HG03460 (cell line): Measurements from ENCODE around the gene SERPINH1.

Experiments used
- ATAC-seq: cut with Tn5 transposase; IDR thresholded peaks from one replicate; pipeline ENCODE4 v1.9.1; 2021; ENCODE audit not compliant: unreplicated experiment

SERPINH1 gene

GRCh38 chr11:75554258-75555022, 7.6 kb upstream of the SERPINH1 start:
- ATAC-seq, result no peak

GRCh38 chr11:75555079-75555811, 6.8 kb upstream of the SERPINH1 start:
- no peak for ATAC-seq

DNA sequence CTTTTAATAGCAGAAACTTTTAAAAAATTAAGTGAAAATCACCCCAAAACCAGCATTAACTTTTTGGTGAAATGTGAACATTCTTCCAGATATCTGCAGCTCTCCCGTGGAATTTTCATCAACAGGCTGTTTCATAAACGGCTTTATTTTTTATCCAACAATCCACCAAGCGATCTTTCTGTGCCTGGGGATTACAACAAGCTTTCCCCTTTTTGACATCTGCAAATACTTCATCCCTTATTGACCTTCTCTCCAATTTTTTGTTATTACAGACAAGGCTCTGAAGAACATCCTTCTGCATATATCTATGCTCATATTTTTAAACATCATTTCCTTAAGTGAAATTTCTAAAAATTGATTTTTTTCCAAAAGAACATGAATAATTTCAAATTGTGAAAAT, 5.8 kb upstream of the SERPINH1 start:
- no peak for ATAC-seq

DNA sequence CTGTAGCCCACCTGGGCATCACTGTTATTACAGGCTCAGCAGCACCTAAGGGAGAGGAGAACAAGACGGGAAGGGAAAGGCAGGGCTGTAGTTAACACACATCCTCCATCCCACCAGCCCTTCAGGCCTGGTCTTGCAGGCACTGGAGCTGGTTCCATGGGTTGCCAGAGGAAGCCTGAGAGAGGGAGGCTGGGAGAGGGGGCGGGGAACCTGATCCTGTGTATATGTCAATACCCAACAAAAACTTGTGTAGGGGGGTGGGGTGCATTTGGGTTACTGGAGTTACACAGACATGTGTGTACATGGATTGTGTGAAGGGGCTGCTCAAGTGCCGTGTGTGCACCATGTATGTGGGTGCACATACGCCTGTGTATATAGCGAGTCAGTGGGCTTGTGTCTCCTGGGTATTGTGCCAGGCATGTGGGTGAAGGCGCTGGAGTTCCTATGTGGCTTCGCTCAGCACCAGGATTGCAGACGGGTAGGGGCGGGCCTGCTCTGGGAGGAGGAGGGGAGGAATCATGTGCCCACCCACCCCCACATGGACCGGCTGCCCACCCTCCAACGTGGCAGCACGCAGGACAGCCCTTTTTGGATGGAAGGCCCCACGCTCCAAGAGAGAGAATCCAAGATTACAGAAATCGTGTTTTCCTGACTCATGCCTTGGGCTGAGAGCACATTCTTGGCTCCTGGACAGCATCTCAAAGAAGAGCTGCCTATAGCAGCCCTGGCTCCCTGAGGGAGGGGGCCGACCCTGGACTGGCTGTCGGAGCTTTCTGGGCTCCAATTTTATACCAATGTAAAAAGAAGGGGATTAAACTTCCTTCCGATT, 4.2 kb upstream of the SERPINH1 start:
- ATAC-seq, result no peak

DNA sequence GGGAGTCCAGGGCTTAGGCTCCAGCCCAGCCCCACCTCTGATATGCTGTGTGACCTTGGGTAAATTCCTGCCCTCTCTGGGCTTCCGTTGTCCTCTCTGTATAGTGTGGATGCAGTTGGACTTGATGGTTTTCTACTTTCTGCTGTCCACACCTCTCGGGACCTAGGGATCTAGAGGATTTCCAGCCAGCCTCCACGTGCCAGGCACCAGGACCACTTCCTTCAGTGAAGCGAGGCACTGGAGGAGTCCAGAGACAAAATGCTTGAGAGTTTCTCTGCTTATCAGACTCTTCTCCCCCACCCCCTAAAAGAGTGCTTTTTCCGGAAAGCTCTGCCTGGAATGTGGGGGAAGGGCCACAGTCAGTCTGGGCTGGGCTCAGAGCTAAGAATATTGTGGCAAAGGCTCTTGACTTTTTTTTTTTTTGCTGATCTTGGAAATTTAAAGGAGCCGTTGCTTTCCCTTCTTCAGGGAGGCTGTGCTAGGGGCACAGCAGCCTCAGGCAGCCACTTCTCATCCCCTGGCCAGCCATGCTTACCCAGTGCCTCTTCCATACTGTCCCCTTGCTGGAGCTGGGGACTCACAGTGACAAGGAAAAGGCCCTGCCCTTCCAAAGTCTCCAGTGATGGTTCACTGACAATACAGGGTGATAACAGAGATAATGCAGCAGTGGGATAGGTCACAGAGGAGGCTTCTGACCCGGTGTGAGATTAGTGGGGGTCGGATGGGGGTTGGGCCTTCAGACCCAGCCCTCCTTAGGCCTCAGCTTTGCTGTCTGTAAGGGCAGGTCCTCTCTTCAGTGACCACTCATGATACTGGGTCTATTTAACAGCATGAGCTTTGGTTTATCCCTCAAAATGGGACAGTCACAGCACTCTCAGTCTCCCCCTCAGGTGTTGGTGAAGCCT, 2.9 kb upstream of the SERPINH1 start:
- ATAC-seq, result no peak

DNA sequence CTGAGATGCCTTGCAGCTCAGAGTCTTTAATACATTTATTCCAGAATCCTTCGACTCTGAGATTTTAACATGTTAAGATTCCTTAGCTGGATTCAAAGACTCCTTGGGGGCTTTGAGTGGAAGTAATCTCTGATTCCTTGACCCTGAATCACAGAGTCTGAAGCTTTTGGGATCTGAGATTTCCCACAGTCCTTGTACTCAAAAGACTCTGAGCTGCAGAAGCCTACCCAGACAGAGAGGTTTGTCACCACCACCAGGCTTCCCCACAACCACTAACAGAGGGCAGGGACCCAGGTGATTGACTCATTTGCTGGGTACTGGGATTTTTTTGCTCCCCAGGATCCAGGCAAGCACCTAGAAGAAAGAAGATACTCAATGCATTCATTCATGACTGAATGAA, 1.4 kb upstream of the SERPINH1 start:
- no peak for ATAC-seq

- no peak for ATAC-seq
These were observed 516 bp upstream of the SERPINH1 start for GRCh38 chr11:75561426-75562047.

DNA sequence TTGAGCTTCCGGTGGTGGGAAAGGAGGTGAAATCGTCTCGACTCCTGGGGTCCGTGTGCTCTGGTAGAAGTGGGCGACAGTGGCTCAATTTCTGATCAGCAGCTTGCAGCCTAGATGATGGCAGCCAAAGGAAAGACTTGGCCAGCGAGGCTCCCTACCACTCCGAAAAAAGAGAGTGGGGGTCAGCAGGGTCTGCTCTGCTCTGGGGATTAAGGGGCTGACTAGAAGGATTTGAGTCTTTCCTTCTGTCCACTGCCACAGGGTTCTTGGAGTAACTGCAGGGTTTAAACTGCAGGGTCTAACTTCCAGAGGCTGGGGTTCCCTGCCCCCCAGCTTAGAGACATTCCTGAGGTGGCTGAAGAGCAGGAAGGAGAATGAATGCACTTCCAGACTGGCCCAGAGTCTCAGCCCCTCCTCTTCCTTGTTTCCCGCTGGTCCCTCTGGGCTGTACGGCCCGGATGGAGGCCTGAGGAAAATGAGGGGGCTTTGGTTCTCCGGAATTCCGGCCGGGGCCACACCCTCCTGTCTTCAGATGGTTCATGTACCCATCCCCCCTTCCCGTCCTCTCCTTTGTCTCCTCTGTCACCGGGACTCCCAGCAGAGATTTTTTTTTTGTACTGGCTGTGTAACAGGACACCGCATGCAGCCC, 907 bp downstream of the SERPINH1 start:
- no peak for ATAC-seq

GRCh38 chr11:75563501-75563977, 1.5 kb downstream of the SERPINH1 start:
- ATAC-seq, result no peak

DNA sequence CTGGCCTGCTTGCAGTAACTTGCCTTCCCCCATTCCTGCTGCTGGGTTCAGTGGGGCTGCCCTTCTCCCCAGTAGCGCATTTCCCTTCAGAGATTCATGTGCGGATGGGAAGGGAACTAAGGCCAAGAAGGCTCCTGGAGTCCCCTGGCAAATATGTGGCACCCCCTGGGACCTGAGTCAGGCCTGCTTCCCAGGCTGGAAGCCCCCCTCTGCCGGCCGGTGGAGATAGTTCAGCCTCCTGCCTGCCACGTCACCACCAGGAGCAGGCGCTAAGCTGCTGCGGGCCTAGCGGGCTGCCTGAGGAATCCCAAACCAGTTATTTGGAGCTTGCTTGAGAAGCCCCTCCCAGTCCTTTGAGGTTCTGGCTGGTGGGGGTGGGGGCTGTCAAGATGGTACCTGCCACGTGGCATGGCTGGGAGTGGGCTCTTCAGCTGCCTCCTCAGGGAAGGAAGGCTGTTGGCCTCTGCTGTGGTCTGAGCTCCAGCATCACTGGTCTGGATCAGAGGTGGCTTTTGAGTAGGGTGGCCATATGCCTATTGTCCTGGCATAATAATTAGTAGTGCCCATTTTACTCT, 2.0 kb downstream of the SERPINH1 start:
- no peak for ATAC-seq

GRCh38 chr11:75565221-75565814, 3.3 kb downstream of the SERPINH1 start:
- no peak for ATAC-seq

- ATAC-seq, result no peak
These were observed 4.1 kb downstream of the SERPINH1 start for GRCh38 chr11:75565916-75566762.

DNA sequence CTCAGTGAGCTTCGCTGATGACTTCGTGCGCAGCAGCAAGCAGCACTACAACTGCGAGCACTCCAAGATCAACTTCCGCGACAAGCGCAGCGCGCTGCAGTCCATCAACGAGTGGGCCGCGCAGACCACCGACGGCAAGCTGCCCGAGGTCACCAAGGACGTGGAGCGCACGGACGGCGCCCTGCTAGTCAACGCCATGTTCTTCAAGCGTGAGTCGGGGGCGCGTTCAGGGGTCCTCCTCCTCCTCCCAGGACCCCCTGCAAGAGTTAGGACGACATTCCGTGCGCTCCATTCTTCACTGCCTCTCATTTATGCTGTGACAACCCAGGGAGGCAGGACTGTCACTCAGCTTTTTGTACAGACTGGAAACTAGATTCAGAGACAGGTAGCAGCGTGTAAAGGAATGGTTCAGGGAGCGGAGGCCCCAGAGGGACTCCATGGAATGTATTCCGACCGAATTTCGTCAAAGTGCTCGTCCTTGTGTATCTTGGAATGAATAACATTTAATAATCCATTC, 4.8 kb downstream of the SERPINH1 start:
- no peak for ATAC-seq

- ATAC-seq, result no peak
These were observed 5.9 kb downstream of the SERPINH1 start for GRCh38 chr11:75567971-75568370.

DNA sequence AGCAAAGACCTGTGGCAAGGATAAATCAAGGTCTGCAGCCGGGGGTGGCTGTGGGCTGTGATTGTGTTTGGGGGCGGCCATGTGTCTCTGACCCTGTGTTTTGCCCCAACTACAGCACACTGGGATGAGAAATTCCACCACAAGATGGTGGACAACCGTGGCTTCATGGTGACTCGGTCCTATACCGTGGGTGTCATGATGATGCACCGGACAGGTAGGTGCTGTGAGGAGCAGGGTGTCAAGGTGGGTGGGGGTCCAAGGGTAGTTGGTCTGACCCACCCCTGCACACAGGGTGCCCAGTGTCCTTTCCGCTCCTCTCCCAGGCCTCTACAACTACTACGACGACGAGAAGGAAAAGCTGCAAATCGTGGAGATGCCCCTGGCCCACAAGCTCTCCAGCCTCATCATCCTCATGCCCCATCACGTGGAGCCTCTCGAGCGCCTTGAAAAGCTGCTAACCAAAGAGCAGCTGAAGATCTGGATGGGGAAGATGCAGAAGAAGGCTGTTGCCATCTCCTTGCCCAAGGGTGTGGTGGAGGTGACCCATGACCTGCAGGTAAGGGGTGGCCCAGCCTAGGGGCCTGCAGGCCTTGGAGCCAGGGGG, 6.7 kb downstream of the SERPINH1 start:
- no peak for ATAC-seq

DNA sequence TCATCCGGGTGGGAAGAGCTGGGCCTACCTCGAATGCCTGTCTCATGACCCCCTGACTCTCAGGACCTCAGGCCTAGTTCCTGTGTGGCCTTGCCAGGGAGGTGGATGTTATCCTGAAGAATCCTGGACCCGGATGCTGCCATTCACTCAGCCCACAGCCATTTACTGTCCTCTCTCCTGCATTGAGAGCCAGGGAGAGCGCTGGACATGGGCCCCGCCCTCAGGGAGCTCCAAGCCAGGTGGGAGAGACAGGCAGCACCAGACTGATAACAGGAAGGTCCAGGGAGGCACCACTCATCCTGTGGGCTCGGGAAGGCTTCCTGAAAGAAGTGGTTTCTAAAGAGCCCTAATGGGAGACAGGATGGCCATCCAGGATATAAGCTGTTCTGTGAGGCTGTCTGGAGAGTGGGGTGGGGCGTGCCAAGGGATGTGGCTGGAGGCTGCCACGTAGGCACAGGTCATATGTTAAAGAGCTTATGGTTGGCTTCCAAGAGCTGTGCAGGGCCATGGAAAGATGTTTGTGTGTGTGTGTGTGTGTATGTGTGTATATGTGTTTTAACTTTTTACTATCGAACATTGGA, 8.6 kb downstream of the SERPINH1 start:
- no peak for ATAC-seq

GRCh38 chr11:75571625-75572024, 9.6 kb downstream of the SERPINH1 start:
- ATAC-seq, result no peak
